PC-3 (cell line): ENCODE measurements around the gene PAGR1. TPM values are rescaled to one million over a fixed set of nuclear protein-coding genes. Genes with fewer than 3 reads are reported as not detected.

ENCODE experiments used
- ATAC-seq: fragments of 200-7000 bp; cut with Tn5 transposase; 2 replicates; pipeline ENCODE4 v1.9.1; 2020; ENCODE audit warnings: mild to moderate bottlenecking, moderate library complexity
- BruUV-seq: library from RNA; stranded (reverse); fragments of 400-500 nt; replicated peaks from 2 replicates; lab custom pipeline; 2021; lab: Mats Ljungman, UMichigan
- CTCF ChIA-PET: fragments of 300-600 bp; sonication (Branson Sonifier 250); formaldehyde crosslinking; loops from one replicate; lab custom pipeline; 2022; ENCODE audit warnings: antibody characterized with exemption; lab: Charles Lee
- POLR2A ChIA-PET: fragments of 300-600 bp; sonication (Branson Sonifier 250); formaldehyde crosslinking; loops from one replicate; lab custom pipeline; 2022; ENCODE audit warnings: antibody characterized with exemption; ENCODE audit not compliant: unreplicated experiment; lab: Charles Lee
- DNase-seq: peaks from one replicate; pipeline ENCODE4 v3.0.0-alpha.2; 2015
- H2AFZ ChIP-seq: fragments of 300-600 bp; sonication (generic); 2 replicates; pipeline ENCODE4 v1.6.0; 2016; ENCODE audit warnings: antibody characterized with exemption, low read length
- H3F3A ChIP-seq: fragments of 300-600 bp; sonication (generic); one replicate; pipeline ENCODE4 v1.6.0; 2017; ENCODE audit warnings: antibody characterized with exemption, low read length, control low read depth, mild to moderate bottlenecking; ENCODE audit not compliant: unreplicated experiment
- H3K27ac ChIP-seq: fragments of 300-600 bp; sonication (generic); 2 replicates; pipeline ENCODE4 v1.5.1; 2016; ENCODE audit warnings: mild to moderate bottlenecking, low read length
- H3K27me3 ChIP-seq: fragments of 300-600 bp; sonication (generic); 2 replicates; pipeline ENCODE4 v1.6.1; 2016; ENCODE audit warnings: low read length, mixed read lengths
- H3K36me3 ChIP-seq: fragments of 300-600 bp; sonication (generic); 2 replicates; pipeline ENCODE4 v1.6.1; 2016; ENCODE audit warnings: low read depth, mixed run types, low read length, mixed read lengths
- H3K4me1 ChIP-seq: fragments of 300-600 bp; sonication (generic); 2 replicates; pipeline ENCODE4 v1.5.1; 2016; ENCODE audit warnings: low read length; ENCODE audit not compliant: insufficient read depth
- H3K4me2 ChIP-seq: fragments of 300-600 bp; sonication (generic); 2 replicates; pipeline ENCODE4 v1.6.0; 2016; ENCODE audit warnings: low read length
- H3K4me3 ChIP-seq: fragments of 300-600 bp; sonication (generic); 2 replicates; pipeline ENCODE4 v1.5.1; 2016; ENCODE audit warnings: mild to moderate bottlenecking, low read length, mixed read lengths
- H3K79me2 ChIP-seq: fragments of 300-600 bp; sonication (generic); 2 replicates; pipeline ENCODE4 v1.6.1; 2017; ENCODE audit warnings: low read length, mixed read lengths
- H3K9ac ChIP-seq: fragments of 300-600 bp; sonication (generic); 2 replicates; pipeline ENCODE4 v1.6.0; 2016; ENCODE audit warnings: mild to moderate bottlenecking, low read length
- H3K9me2 ChIP-seq: fragments of 300-600 bp; sonication (generic); replicated peaks from 2 replicates; pipeline ENCODE4 v1.6.1; 2016; ENCODE audit warnings: mixed run types, low read length, mixed read lengths
- H3K9me3 ChIP-seq: fragments of 300-600 bp; sonication (generic); 2 replicates; pipeline ENCODE4 v1.6.1; 2016; ENCODE audit warnings: low read length, mixed read lengths
- H4K20me1 ChIP-seq: fragments of 300-600 bp; sonication (generic); 2 replicates; pipeline ENCODE4 v1.6.1; 2016; ENCODE audit warnings: low read length, mixed read lengths
- EZH2 ChIP-seq: fragments of 300-600 bp; sonication (generic); IDR thresholded peaks from one replicate; pipeline ENCODE4 v1.6.1; 2017; ENCODE audit warnings: antibody characterized with exemption, mild to moderate bottlenecking, low read length; ENCODE audit not compliant: unreplicated experiment
- EZH2phosphoT487 ChIP-seq: fragments of 300-600 bp; sonication (generic); IDR thresholded peaks from 2 replicates; pipeline ENCODE4 v1.6.1; 2018; ENCODE audit warnings: mild to moderate bottlenecking, antibody characterized with exemption, low read length, borderline replicate concordance
- intact Hi-C: fragments of 100-400 bp; cut with micrococcal nuclease; formaldehyde crosslinking; loops from 2 replicates; pipeline ENCODE4 v1.9.0; 2023
- total RNA-seq: library from RNA; depleted of rRNA; stranded (reverse); fragments of >200 nt; gene quantifications from 2 replicates; pipeline ENCODE4 v1.2.3, GENCODE V29; 2014
- TF ChIP-seq, protein P1 (sequence below): fragments of 300-600 bp; sonication (generic); conservative IDR thresholded peaks from 2 replicates; pipeline ENCODE4 v1.5.1; 2017; ENCODE audit warnings: antibody characterized with exemption, low read depth, mild to moderate bottlenecking, low read length

PAGR1 gene
- total RNA-seq, 1 experiment from 2014 or later: 53.8 TPM

GRCh38 chr16:29848420-29849297 is 32.7 kb downstream of the PAGR1 start:
- POLR2A ChIA-PET: interaction anchor here (0.6 kb wide), 1 partner anchor 22 kb away, joined by 14 read pairs; no protein-coding TSS in a partner anchor
- no peak overlapping the region for H3K4me3 ChIP-seq

GRCh38 chr16:29849505-29849904 is 33.6 kb downstream of the PAGR1 start:
- ChIA-PET CTCF (interaction anchor here (1.6 kb wide), 1 partner anchor 149 kb away, joined by 4 read pairs; no protein-coding TSS in a partner anchor), POLR2A (no interaction called here)
- Histone ChIP-seq H3K27ac (no peak overlapping the region), H3K4me3 (no peak overlapping the region), H3K9me3 (no peaks in the 10 kb centered on the region), H3K36me3 (no peaks in the 10 kb centered on the region), H2AFZ (no peak overlapping the region), H3K4me2 (no peak overlapping the region), H3K4me1 (no peaks in the 10 kb centered on the region), H3K9me2 (no peaks in the 10 kb centered on the region), H3F3A (no peaks in the 10 kb centered on the region), H3K27me3 (no peaks in the 10 kb centered on the region), H4K20me1 (no peaks in the 10 kb centered on the region), H3K9ac (no peak overlapping the region), H3K79me2 (no peaks in the 10 kb centered on the region)
- BruUV-seq: no TSS peak
- DNase-seq: no peak
- TF ChIP-seq, protein P1, sequence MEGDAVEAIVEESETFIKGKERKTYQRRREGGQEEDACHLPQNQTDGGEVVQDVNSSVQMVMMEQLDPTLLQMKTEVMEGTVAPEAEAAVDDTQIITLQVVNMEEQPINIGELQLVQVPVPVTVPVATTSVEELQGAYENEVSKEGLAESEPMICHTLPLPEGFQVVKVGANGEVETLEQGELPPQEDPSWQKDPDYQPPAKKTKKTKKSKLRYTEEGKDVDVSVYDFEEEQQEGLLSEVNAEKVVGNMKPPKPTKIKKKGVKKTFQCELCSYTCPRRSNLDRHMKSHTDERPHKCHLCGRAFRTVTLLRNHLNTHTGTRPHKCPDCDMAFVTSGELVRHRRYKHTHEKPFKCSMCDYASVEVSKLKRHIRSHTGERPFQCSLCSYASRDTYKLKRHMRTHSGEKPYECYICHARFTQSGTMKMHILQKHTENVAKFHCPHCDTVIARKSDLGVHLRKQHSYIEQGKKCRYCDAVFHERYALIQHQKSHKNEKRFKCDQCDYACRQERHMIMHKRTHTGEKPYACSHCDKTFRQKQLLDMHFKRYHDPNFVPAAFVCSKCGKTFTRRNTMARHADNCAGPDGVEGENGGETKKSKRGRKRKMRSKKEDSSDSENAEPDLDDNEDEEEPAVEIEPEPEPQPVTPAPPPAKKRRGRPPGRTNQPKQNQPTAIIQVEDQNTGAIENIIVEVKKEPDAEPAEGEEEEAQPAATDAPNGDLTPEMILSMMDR: no peak
- no peak for TF ChIP-seq EZH2phosphoT487
- TF ChIP-seq EZH2: no peak
- intact Hi-C loops: no loop called here
- ATAC-seq: no peak

More at GRCh38 chr16:29848420-29849297, 32.7 kb downstream of the PAGR1 start:
- no peaks in the 10 kb centered on the region for H3F3A ChIP-seq
- no peaks in the 10 kb centered on the region for H3K79me2 ChIP-seq
- DNase-seq (peak; percentile 59), ATAC-seq (peak; percentile 69)
- H3K4me1 ChIP-seq: no peaks in the 10 kb centered on the region
- H3K27me3 ChIP-seq: no peaks in the 10 kb centered on the region
- no peak for TF ChIP-seq EZH2phosphoT487
- TF ChIP-seq, protein P1: peak; percentile 69
- no peak for TF ChIP-seq EZH2
- H4K20me1 ChIP-seq: no peaks in the 10 kb centered on the region
- no peak overlapping the region for H3K4me2 ChIP-seq
- no peak overlapping the region for H3K27ac ChIP-seq
- H3K36me3 ChIP-seq: no peaks in the 10 kb centered on the region
- H2AFZ ChIP-seq: no peak overlapping the region
- no TSS peak for BruUV-seq
- intact Hi-C loops: no loop called here
- H3K9me3 ChIP-seq: no peaks in the 10 kb centered on the region
- H3K9ac ChIP-seq: no peak overlapping the region
- no peaks in the 10 kb centered on the region for H3K9me2 ChIP-seq
- CTCF ChIA-PET: interaction anchor here (0.6 to 1.6 kb wide), 7 partner anchors 19 to 148 kb away, joined by 3 to 9 read pairs (median 4); partner anchors contain the start of genes MVP and PAGR1

DNA sequence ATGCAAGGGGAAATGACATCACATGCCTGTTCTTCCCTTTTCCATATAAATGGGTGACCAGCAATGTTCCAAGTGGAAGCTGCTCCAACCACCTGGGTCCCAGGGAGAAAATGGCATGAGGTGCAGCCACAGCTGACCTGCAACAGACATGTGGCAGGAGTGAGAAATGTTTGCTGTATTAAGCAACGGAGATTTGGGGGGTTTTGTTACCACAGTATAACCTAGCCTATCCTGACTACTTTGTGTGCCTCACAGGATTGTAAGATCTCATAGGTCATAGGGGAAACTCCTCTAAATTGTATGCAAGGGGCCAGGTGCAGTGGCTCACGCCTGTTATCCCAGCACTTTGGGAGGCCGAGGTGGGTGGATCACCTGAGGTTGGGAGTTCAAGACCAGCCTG is 35.0 kb downstream of the PAGR1 start:
- H3K9me3 ChIP-seq: no peaks in the 10 kb centered on the region
- no peak overlapping the region for H3K9ac ChIP-seq
- no peak for DNase-seq
- H3K4me2 ChIP-seq: no peak overlapping the region
- ATAC-seq: no peak
- no peak overlapping the region for H3K4me3 ChIP-seq
- no peaks in the 10 kb centered on the region for H3K9me2 ChIP-seq
- H3K4me1 ChIP-seq: no peaks in the 10 kb centered on the region
- TF ChIP-seq, protein P1: no peak
- TF ChIP-seq EZH2 (no peak), EZH2phosphoT487 (no peak)
- H3K27ac ChIP-seq: no peak overlapping the region
- no peak overlapping the region for H2AFZ ChIP-seq
- BruUV-seq: TSS peak; percentile 28
- no peaks in the 10 kb centered on the region for H3K36me3 ChIP-seq
- no peaks in the 10 kb centered on the region for H3K27me3 ChIP-seq
- no peaks in the 10 kb centered on the region for H3K79me2 ChIP-seq
- CTCF ChIA-PET: no interaction called here
- H3F3A ChIP-seq: no peaks in the 10 kb centered on the region
- H4K20me1 ChIP-seq: no peaks in the 10 kb centered on the region
- intact Hi-C loops: no loop called here
- POLR2A ChIA-PET: interaction anchor here (0.6 kb wide), 1 partner anchor 579 kb away, joined by 7 read pairs; the partner anchor contains the start of gene DCTPP1
